ENCODE measurements around the gene SLC22A1. TPM values are rescaled to one million over a fixed set of nuclear protein-coding genes. Genes with fewer than 3 reads are reported as not detected.

Gene SLC22A1
- total RNA-seq, 1 experiment from 2014 or later: 0.86 TPM

GRCh38 chr6:160118620-160119229 is 2.9 kb upstream of the SLC22A1 start:
- no TSS peak for BruUV-seq (replicated peaks)
- Histone ChIP-seq H3K9ac (ENCODE audit: low read length) (no peak overlapping the region), H3K27ac (ENCODE audit: low read depth, low read length) (no peak overlapping the region), H2AFZ (ENCODE audit: low read depth, low read length, poor library complexity, severe bottlenecking) (no peak overlapping the region), H3K79me2 (ENCODE audit: insufficient read depth, low read length) (no peaks in the 10 kb centered on the region), H3K4me2 (ENCODE audit: low read length) (no peak overlapping the region), H3K4me3 (replicated peaks in 1 of 2; ENCODE audit: low read depth in 1 of 2, low read length in 2 of 2) (no peak overlapping the region), H3K27me3 (ENCODE audit: insufficient read depth, low read length) (no peaks in the 10 kb centered on the region), H3K36me3 (ENCODE audit: control insufficient read depth in 1 of 2, insufficient read depth in 2 of 2, low read length in 2 of 2) (no peaks in the 10 kb centered on the region), H3K9me2 (ENCODE audit: insufficient read depth) (no peaks in the 10 kb centered on the region), H3K9me3 (ENCODE audit: control insufficient read depth in 1 of 2, insufficient read depth in 1 of 2, low read depth in 1 of 2, low read length in 2 of 2) (peaks cover 6% of the 10 kb centered on the region in 2 experiments; a peak in 1 of 4 replicates), H4K20me1 (ENCODE audit: insufficient read depth) (no peaks in the 10 kb centered on the region), H3K4me1 (ENCODE audit: control insufficient read depth in 1 of 2, insufficient read depth in 2 of 2, low read length in 2 of 2) (no peaks in the 10 kb centered on the region)
- ChIA-PET POLR2A (no interaction called here), CTCF (no interaction called here), RAD21 (ENCODE audit: low non-redundant PET in 1 of 2, low total read pairs in 2 of 2, uncharacterized antibody in 2 of 2, unreplicated experiment in 2 of 2) (no interaction called here)
- ATAC-seq: no peak
- intact Hi-C loops (cut with micrococcal nuclease): no loop called here
- TF ChIP-seq SP1 (IDR thresholded peaks at IDR 0.05; ENCODE audit: low read depth) (no peak), YY1 (IDR thresholded peaks at IDR 0.05; ENCODE audit: extremely low read depth, insufficient replicate concordance, low read depth, low read length) (no peak), ELF1 (IDR thresholded peaks at IDR 0.05; ENCODE audit: borderline replicate concordance, low read depth) (no peak), ZNF274 (IDR thresholded peaks at IDR 0.05; ENCODE audit: low read depth, low read length) (no peak), CBX3 (IDR thresholded peaks at IDR 0.05; ENCODE audit: low read depth) (no peak), FOSL1 (IDR thresholded peaks at IDR 0.05; ENCODE audit: low read depth) (no peak), REST (IDR thresholded peaks at IDR 0.05; ENCODE audit: low read depth) (no peak), EGR1 (IDR thresholded peaks at IDR 0.05; ENCODE audit: low read depth) (no peak), ZFX (IDR thresholded peaks at IDR 0.05) (no peak), JUND (IDR thresholded peaks at IDR 0.05) (no peak)
- TF ChIP-seq, protein P1, sequence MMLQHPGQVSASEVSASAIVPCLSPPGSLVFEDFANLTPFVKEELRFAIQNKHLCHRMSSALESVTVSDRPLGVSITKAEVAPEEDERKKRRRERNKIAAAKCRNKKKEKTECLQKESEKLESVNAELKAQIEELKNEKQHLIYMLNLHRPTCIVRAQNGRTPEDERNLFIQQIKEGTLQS (IDR thresholded peaks at IDR 0.05): no peak
- DNase-seq (ENCODE audit: low read depth, low spot score): no peak
